Stimulated activated CD4-positive, alpha-beta T cell treated with anti-CD3 and anti-CD28 coated beads, TNF-alpha, amount 100 ng/mL, for 4 hours (primary cell): ENCODE measurements around the gene IGFBP1.
A peak's percentile ranks its signal among the peaks of the same experiment; 100 is the strongest.

Source experiments
- DNase-seq, 3 experiments: peaks; one replicate each; pipeline ENCODE4 v3.0.0-alpha.2; 2020; ENCODE audit warnings: low read depth in 3 of 3

The IGFBP1 gene

GRCh38 chr7:45902820-45903219, 14.5 kb downstream of the IGFBP1 start:
- DNase-seq: no peak

GRCh38 chr7:45909561-45909960, 21.3 kb downstream of the IGFBP1 start:
- no peak for DNase-seq

GRCh38 chr7:45910855-45911254, 22.6 kb downstream of the IGFBP1 start:
- no peak for DNase-seq

GRCh38 chr7:45911311-45911710, 23.0 kb downstream of the IGFBP1 start:
- no peak for DNase-seq

- no peak for DNase-seq
Measured at GRCh38 chr7:45912972-45913371, 24.7 kb downstream of the IGFBP1 start.

- no peak for DNase-seq
Measured at GRCh38 chr7:45914911-45915310, 26.6 kb downstream of the IGFBP1 start.

- no peak for DNase-seq
Measured at GRCh38 chr7:45915606-45916005, 27.3 kb downstream of the IGFBP1 start.

- DNase-seq: no peak
Measured at GRCh38 chr7:45917064-45917463, 28.8 kb downstream of the IGFBP1 start.

- peak; percentile 43 to 64 (median 50) for DNase-seq
Measured at GRCh38 chr7:45917658-45918057, 29.4 kb downstream of the IGFBP1 start.

GRCh38 chr7:45918556-45918955, 30.3 kb downstream of the IGFBP1 start:
- DNase-seq: no peak

- no peak for DNase-seq
Measured at GRCh38 chr7:45919231-45919784, 31.0 kb downstream of the IGFBP1 start.

- no peak for DNase-seq
Measured at GRCh38 chr7:45919993-45920459, 31.7 kb downstream of the IGFBP1 start.

GRCh38 chr7:45920502-45921380, 32.5 kb downstream of the IGFBP1 start, which contains the start of gene IGFBP3:
TSS of gene IGFBP3 (minus strand) at chr7:45921272. CDS start at chr7:45921140, 132 bp downstream.
- no peak for DNase-seq

- DNase-seq: no peak
Measured at GRCh38 chr7:45921381-45921698, 33.1 kb downstream of the IGFBP1 start.

GRCh38 chr7:45921699-45922519, 33.6 kb downstream of the IGFBP1 start:
- DNase-seq: no peak

GRCh38 chr7:45922810-45923209, 34.5 kb downstream of the IGFBP1 start:
- no peak for DNase-seq

- peak in 1 of 3 experiments; percentile 17 for DNase-seq
Measured at GRCh38 chr7:45923290-45923689, 35.0 kb downstream of the IGFBP1 start.

GRCh38 chr7:45923818-45924217, 35.5 kb downstream of the IGFBP1 start:
- DNase-seq: no peak

- DNase-seq: no peak
Measured at GRCh38 chr7:45924283-45924682, 36.0 kb downstream of the IGFBP1 start.

- no peak for DNase-seq
Measured at GRCh38 chr7:45927721-45928120, 39.4 kb downstream of the IGFBP1 start.

- DNase-seq: no peak
Measured at GRCh38 chr7:45930967-45931366, 42.7 kb downstream of the IGFBP1 start.

- no peak for DNase-seq
Measured at GRCh38 chr7:45937301-45937700, 49.0 kb downstream of the IGFBP1 start.
